Transverse colon (tissue), 4 donors: ENCODE data around the gene PUSL1.

ENCODE experiments used
- CTCF ChIP-seq, 5 experiments: fragments of 200-600 bp in 3 of 5; fragments of 450-650 bp in 2 of 5; sonication (generic) in 3 of 5; IDR thresholded peaks; 1 replicate in 2 of 5; 2 replicates in 3 of 5; pipeline ENCODE4 v1.5.1; 2016 to 2017; ENCODE audit warnings: antibody characterized with exemption in 5 of 5, inconsistent platforms in 3 of 5, mild to moderate bottlenecking in 2 of 5, moderate library complexity in 1 of 5
- EP300 ChIP-seq: sonication (generic); formaldehyde crosslinking; IDR thresholded peaks from one replicate; pipeline ENCODE4 v1.6.1; 2017; ENCODE audit warnings: antibody characterized with exemption, low read depth
- POLR2A ChIP-seq: fragments of 450-650 bp; IDR thresholded peaks from one replicate; pipeline ENCODE4 v1.6.1; 2016; ENCODE audit warnings: antibody characterized with exemption, mild to moderate bottlenecking, moderate library complexity
- POLR2AphosphoS5 ChIP-seq, 3 donors: sonication (generic); formaldehyde crosslinking; IDR thresholded peaks; one replicate each; pipeline ENCODE4 v1.6.1; 2016; ENCODE audit warnings: antibody characterized with exemption in 3 of 3

- TF ChIP-seq CTCF (IDR thresholded peaks at IDR 0.05) (no peak), EP300 (no peak), POLR2A (no peak), POLR2AphosphoS5 (IDR thresholded peaks at IDR 0.05) (no peak)
These were observed 406 bp downstream of the PUSL1 start for GRCh38 chr1:1308756-1309250.
